Neuronal stem cell (in vitro differentiated cells): ENCODE measurements around the gene SPAG6.

Source experiments
- DNase-seq: peaks from one replicate; pipeline ENCODE4 v3.0.0-alpha.2; 2013; ENCODE audit warnings: low spot score
- H2AFZ ChIP-seq: one replicate; pipeline ENCODE4 v1.6.1; 2013; ENCODE audit warnings: mild to moderate bottlenecking, low read length, inconsistent platforms
- H2AK5ac ChIP-seq: 2 replicates; pipeline ENCODE4 v1.6.1; 2013; ENCODE audit warnings: low read depth, mild to moderate bottlenecking, inconsistent platforms, low read length, moderate library complexity, mixed read lengths
- H2BK120ac ChIP-seq: 2 replicates; pipeline ENCODE4 v1.6.1; 2013; ENCODE audit warnings: low read depth, mild to moderate bottlenecking, inconsistent platforms, low read length, moderate library complexity, mixed read lengths
- H2BK12ac ChIP-seq: one replicate; pipeline ENCODE4 v1.6.1; 2013; ENCODE audit warnings: low read length, inconsistent platforms
- H2BK15ac ChIP-seq: 2 replicates; pipeline ENCODE4 v1.6.1; 2013; ENCODE audit warnings: mild to moderate bottlenecking, low read length, inconsistent platforms, mixed read lengths
- H2BK5ac ChIP-seq: one replicate; pipeline ENCODE4 v1.6.1; 2013; ENCODE audit warnings: inconsistent platforms, mild to moderate bottlenecking, low read length, moderate library complexity
- H3K14ac ChIP-seq: one replicate; pipeline ENCODE4 v1.6.1; 2013; ENCODE audit warnings: low read length, inconsistent platforms
- H3K18ac ChIP-seq: 2 replicates; pipeline ENCODE4 v1.6.1; 2013; ENCODE audit warnings: low read length, inconsistent platforms
- H3K23ac ChIP-seq: 2 replicates; pipeline ENCODE4 v1.6.1; 2013; ENCODE audit warnings: low read depth, mild to moderate bottlenecking, mixed read lengths, low read length, inconsistent platforms; ENCODE audit not compliant: poor library complexity
- H3K27ac ChIP-seq: replicated peaks from 3 replicates; pipeline ENCODE4 v1.5.1; 2013; ENCODE audit warnings: low read length, inconsistent platforms
- H3K27me3 ChIP-seq, 3 experiments: 2 replicates each; pipeline ENCODE4 v1.6.1; 2013; ENCODE audit warnings: low read length in 3 of 3, mild to moderate bottlenecking in 2 of 3, inconsistent platforms in 1 of 3, low read depth in 1 of 3, mixed read lengths in 1 of 3, moderate library complexity in 1 of 3; ENCODE audit not compliant: control insufficient read depth in 3 of 3, insufficient read depth in 3 of 3
- H3K36me3 ChIP-seq, 2 donors: replicated peaks in 1 of 2; 2 replicates each; pipeline ENCODE4 v1.6.1; 2013; ENCODE audit warnings: low read length in 2 of 2; ENCODE audit not compliant: control insufficient read depth in 2 of 2, insufficient read depth in 2 of 2
- H3K4ac ChIP-seq: 2 replicates; pipeline ENCODE4 v1.6.1; 2013; ENCODE audit warnings: inconsistent platforms, mild to moderate bottlenecking, low read length, moderate library complexity
- H3K4me1 ChIP-seq, 2 donors: 1 replicate in 1 of 2; 2 replicates in 1 of 2; pipeline ENCODE4 v1.6.1; 2013; ENCODE audit warnings: low read length in 2 of 2, low read depth in 1 of 2; ENCODE audit not compliant: control insufficient read depth in 2 of 2, insufficient read depth in 1 of 2
- H3K4me2 ChIP-seq: one replicate; pipeline ENCODE4 v1.6.1; 2013; ENCODE audit warnings: mild to moderate bottlenecking, low read length, inconsistent platforms; ENCODE audit not compliant: insufficient read depth, poor library complexity, severe bottlenecking
- H3K4me3 ChIP-seq, 2 donors: 2 replicates each; pipeline ENCODE4 v1.5.1; 2013; ENCODE audit warnings: low read length in 2 of 2, mild to moderate bottlenecking in 2 of 2, inconsistent platforms in 1 of 2, moderate library complexity in 1 of 2
- H3K79me1 ChIP-seq: one replicate; pipeline ENCODE4 v1.6.1; 2013; ENCODE audit warnings: low read depth, mild to moderate bottlenecking, inconsistent platforms, low read length, moderate library complexity
- H3K9ac ChIP-seq: one replicate; pipeline ENCODE4 v1.6.1; 2013; ENCODE audit warnings: mild to moderate bottlenecking, low read depth, low read length, inconsistent platforms; ENCODE audit not compliant: poor library complexity
- H3K9me3 ChIP-seq, 2 donors: replicated peaks in 1 of 2; 2 replicates each; pipeline versions ENCODE3 to v1.6.1; 2013; ENCODE audit warnings: low read length in 2 of 2, mild to moderate bottlenecking in 2 of 2, inconsistent platforms in 1 of 2, low read depth in 1 of 2, mixed read lengths in 1 of 2, moderate library complexity in 1 of 2; ENCODE audit not compliant: control insufficient read depth in 2 of 2, insufficient read depth in 1 of 2
- H4K8ac ChIP-seq: one replicate; pipeline ENCODE4 v1.6.1; 2013; ENCODE audit warnings: low read depth, mild to moderate bottlenecking, inconsistent platforms, low read length, moderate library complexity
- H4K91ac ChIP-seq: one replicate; pipeline ENCODE4 v1.6.1; 2013; ENCODE audit warnings: low read length, low read depth, mild to moderate bottlenecking, inconsistent platforms; ENCODE audit not compliant: poor library complexity
- WGBS, 2 donors: extraction: QIAGEN DNeasy Blood & Tissue Kit; methylation state at CpG; one replicate each; pipeline ENCODE4 v1.1.7; 2013; ENCODE audit warnings: missing lambda C conversion rate in 2 of 2, mixed read lengths in 1 of 2; ENCODE audit not compliant: insufficient read length in 2 of 2, insufficient replicate concordance in 1 of 2; ENCODE audit errors: extremely low coverage in 2 of 2; 5-methylcytosine and 5-hydroxymethylcytosine counted together

Gene SPAG6

DNA sequence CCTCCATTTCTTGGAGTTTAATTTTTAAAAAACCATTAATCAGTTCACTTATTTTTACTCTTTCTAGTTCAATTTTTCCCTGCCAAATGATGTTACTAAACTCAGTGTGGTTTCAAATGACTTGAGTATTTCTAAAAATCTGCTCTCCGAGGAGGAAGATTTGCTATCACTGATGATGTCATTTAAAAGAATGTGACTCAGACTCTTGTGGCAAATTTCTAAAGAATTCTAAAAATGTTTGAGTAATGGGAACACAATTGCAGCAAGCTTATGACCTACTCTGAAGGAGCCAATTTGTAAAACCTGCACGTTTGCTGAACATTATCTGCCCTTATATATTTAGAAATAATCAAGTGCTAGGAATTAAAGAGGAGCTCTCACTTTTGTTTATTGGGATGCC lies 88.6 kb downstream of the SPAG6 start:
- H3K23ac ChIP-seq = no peak overlapping the region
- no peak overlapping the region for H3K4me2 ChIP-seq
- no peak for DNase-seq
- H3K36me3 ChIP-seq = no peaks in the 10 kb centered on the region
- H3K4me1 ChIP-seq = peaks cover 6 to 11% of the 10 kb centered on the region in 2 donors
- H3K27ac ChIP-seq = no peak overlapping the region
- no CpG with 5 or more reads among the region's 2 CpGs for WGBS, 2 donors
- H3K27me3 ChIP-seq = peaks cover 0 to 8% (median 0%) of the 10 kb centered on the region in 3 experiments
- H2BK12ac ChIP-seq = no peak overlapping the region
- no peak overlapping the region for H3K4me3 ChIP-seq
- no peak overlapping the region for H4K8ac ChIP-seq
- H2BK120ac ChIP-seq = no peak overlapping the region
- no peak overlapping the region for H4K91ac ChIP-seq
- no peak overlapping the region for H3K14ac ChIP-seq
- H3K9me3 ChIP-seq = peaks cover 0 to 1% of the 10 kb centered on the region in 2 donors
- no peak overlapping the region for H3K9ac ChIP-seq
- H3K79me1 ChIP-seq = no peaks in the 10 kb centered on the region
- H3K18ac ChIP-seq = no peak overlapping the region
- H2BK15ac ChIP-seq = no peak overlapping the region
- no peak overlapping the region for H2BK5ac ChIP-seq
- H2AFZ ChIP-seq = no peak overlapping the region
- no peak overlapping the region for H2AK5ac ChIP-seq
- H3K4ac ChIP-seq = no peak overlapping the region

GRCh38 chr10:22434521-22434920 lies 89.2 kb downstream of the SPAG6 start:
- no peak overlapping the region for H3K23ac ChIP-seq
- no peak overlapping the region for H3K18ac ChIP-seq
- no peak overlapping the region for H3K4me2 ChIP-seq
- peaks cover 0 to 8% (median 0%) of the 10 kb centered on the region in 3 experiments for H3K27me3 ChIP-seq
- no peak overlapping the region for H3K4me3 ChIP-seq
- H3K79me1 ChIP-seq = no peaks in the 10 kb centered on the region
- no peak overlapping the region for H2AFZ ChIP-seq
- DNase-seq = no peak
- H2AK5ac ChIP-seq = no peak overlapping the region
- H4K91ac ChIP-seq = no peak overlapping the region
- no peak overlapping the region for H3K4ac ChIP-seq
- no peak overlapping the region for H2BK15ac ChIP-seq
- no peaks in the 10 kb centered on the region for H3K36me3 ChIP-seq
- no peak overlapping the region for H4K8ac ChIP-seq
- H2BK5ac ChIP-seq = no peak overlapping the region
- WGBS, 2 donors = no CpG with 5 or more reads among the region's 2 CpGs
- no peak overlapping the region for H3K27ac ChIP-seq
- peaks cover 0 to 1% of the 10 kb centered on the region in 2 donors for H3K9me3 ChIP-seq
- no peak overlapping the region for H2BK120ac ChIP-seq
- no peak overlapping the region for H2BK12ac ChIP-seq
- H3K4me1 ChIP-seq = peaks cover 6 to 9% of the 10 kb centered on the region in 2 donors
- H3K14ac ChIP-seq = no peak overlapping the region
- H3K9ac ChIP-seq = no peak overlapping the region

- H4K8ac ChIP-seq = no peak overlapping the region
- no peak overlapping the region for H3K4me3 ChIP-seq
- peaks cover 0 to 1% of the 10 kb centered on the region in 2 donors for H3K9me3 ChIP-seq
- peaks cover 6 to 7% of the 10 kb centered on the region in 2 donors for H3K4me1 ChIP-seq
- no peak overlapping the region for H2BK12ac ChIP-seq
- H3K27ac ChIP-seq = no peak overlapping the region
- H2BK120ac ChIP-seq = no peak overlapping the region
- H2BK15ac ChIP-seq = no peak overlapping the region
- H3K9ac ChIP-seq = no peak overlapping the region
- no peak overlapping the region for H3K14ac ChIP-seq
- no peak overlapping the region for H2BK5ac ChIP-seq
- peaks cover 0 to 8% (median 0%) of the 10 kb centered on the region in 3 experiments for H3K27me3 ChIP-seq
- no peak for DNase-seq
- H3K4me2 ChIP-seq = no peak overlapping the region
- no peaks in the 10 kb centered on the region for H3K79me1 ChIP-seq
- no peak overlapping the region for H3K4ac ChIP-seq
- H2AFZ ChIP-seq = no peak overlapping the region
- WGBS, 2 donors = no CpG with 5 or more reads among the region's 10 CpGs
- H4K91ac ChIP-seq = no peak overlapping the region
- peak overlapping the region; percentile 21 for H3K18ac ChIP-seq
- H3K23ac ChIP-seq = no peak overlapping the region
- no peak overlapping the region for H2AK5ac ChIP-seq
- no peaks in the 10 kb centered on the region for H3K36me3 ChIP-seq
Measured at GRCh38 chr10:22435650-22436049, 90.4 kb downstream of the SPAG6 start.

DNA sequence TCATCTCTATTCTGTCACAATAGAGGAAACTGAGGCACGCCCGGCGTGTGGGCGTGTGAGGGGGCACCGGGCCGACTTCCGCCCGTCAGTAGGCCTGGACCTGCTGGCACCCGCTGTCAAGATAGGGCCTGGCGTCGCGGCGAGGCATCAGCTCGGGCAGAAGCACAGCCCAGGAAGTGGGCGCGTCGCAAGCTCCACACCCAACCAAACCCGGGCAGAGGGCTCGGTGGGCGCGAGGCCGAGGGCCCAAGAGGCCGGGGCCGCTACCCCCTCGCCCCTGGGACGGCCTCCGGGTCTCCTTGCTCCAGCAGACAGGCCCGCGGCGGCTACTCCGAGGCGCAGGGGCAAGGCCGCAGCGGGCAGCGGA lies 91.2 kb downstream of the SPAG6 start:
- H3K27ac ChIP-seq = no peak overlapping the region
- H3K18ac ChIP-seq = peak overlapping the region; percentile 92
- peak overlapping the region; percentile 22 for H3K9ac ChIP-seq
- peaks cover 6 to 7% of the 10 kb centered on the region in 2 donors for H3K4me1 ChIP-seq
- no peaks in the 10 kb centered on the region for H3K36me3 ChIP-seq
- no peak overlapping the region for H2BK5ac ChIP-seq
- H3K4ac ChIP-seq = peak overlapping the region; percentile 28
- H3K23ac ChIP-seq = peak overlapping the region; percentile 27
- peak overlapping the region; percentile 26 for H3K14ac ChIP-seq
- peak overlapping the region; percentile 33 for H4K91ac ChIP-seq
- peak overlapping the region; percentile 43 for H2BK12ac ChIP-seq
- H3K27me3 ChIP-seq = peaks cover 0 to 8% (median 0%) of the 10 kb centered on the region in 3 experiments
- no CpG with 5 or more reads among the region's 35 CpGs for WGBS, 2 donors
- peak overlapping the region; percentile 22 for H2AK5ac ChIP-seq
- no peak for DNase-seq
- H4K8ac ChIP-seq = no peak overlapping the region
- peaks cover 0 to 1% of the 10 kb centered on the region in 2 donors for H3K9me3 ChIP-seq
- H2BK15ac ChIP-seq = no peak overlapping the region
- peak overlapping the region; percentile 75 for H3K4me2 ChIP-seq
- H2BK120ac ChIP-seq = no peak overlapping the region
- H3K4me3 ChIP-seq = peak overlapping the region in 1 of 2 donors; percentile 67
- peak overlapping the region; percentile 98 for H2AFZ ChIP-seq
- H3K79me1 ChIP-seq = no peaks in the 10 kb centered on the region
